ENCODE results near the gene PBX3. TPM values are rescaled to one million over a fixed set of nuclear protein-coding genes. Genes with fewer than 3 reads are reported as not detected.

The PBX3 gene
- total and polyA plus RNA-seq, 2 of the 13 experiments (the other 11 are each of a cell fraction or from before 2014, with no cell fraction given): 6.0 to 11.2 TPM

DNA sequence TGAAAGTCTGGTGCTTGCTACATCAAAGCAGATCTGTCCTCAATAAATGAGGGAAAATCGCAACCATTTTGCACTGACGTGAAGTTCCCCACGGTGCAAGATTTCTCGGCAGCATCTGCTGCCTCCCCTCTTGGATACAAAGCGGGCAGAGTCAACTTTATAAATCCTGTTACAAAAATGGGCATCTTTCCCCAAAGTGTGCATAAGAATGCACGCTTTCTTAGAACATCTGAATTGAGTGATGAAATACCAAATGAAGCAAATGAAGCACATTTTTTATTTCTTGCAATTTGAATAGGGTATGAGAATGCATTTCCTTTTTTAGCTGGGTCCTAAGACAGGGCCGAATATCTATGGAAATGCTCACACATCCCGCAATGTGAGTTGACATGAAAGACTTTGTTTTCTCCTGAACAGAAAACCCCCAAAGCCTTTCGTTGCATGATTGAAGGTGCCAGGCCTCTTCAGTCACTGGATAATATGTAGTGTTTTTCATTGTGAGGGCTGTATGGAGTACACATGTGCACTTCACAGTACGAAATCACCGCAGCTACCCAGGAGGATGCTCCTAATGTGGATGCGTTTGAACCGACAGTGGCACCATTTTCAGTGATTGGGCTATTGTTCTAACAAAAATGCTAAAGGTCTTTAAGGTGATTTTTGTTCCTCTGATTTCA lies 20.6 kb upstream of the PBX3 start (continued):
- TF ChIP-seq, protein P1, sequence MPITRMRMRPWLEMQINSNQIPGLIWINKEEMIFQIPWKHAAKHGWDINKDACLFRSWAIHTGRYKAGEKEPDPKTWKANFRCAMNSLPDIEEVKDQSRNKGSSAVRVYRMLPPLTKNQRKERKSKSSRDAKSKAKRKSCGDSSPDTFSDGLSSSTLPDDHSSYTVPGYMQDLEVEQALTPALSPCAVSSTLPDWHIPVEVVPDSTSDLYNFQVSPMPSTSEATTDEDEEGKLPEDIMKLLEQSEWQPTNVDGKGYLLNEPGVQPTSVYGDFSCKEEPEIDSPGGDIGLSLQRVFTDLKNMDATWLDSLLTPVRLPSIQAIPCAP (CRISPR knock-in tag; IDR thresholded peaks at IDR 0.05; ENCODE audit: low read depth): no peak
- TF ChIP-seq, protein P2, sequence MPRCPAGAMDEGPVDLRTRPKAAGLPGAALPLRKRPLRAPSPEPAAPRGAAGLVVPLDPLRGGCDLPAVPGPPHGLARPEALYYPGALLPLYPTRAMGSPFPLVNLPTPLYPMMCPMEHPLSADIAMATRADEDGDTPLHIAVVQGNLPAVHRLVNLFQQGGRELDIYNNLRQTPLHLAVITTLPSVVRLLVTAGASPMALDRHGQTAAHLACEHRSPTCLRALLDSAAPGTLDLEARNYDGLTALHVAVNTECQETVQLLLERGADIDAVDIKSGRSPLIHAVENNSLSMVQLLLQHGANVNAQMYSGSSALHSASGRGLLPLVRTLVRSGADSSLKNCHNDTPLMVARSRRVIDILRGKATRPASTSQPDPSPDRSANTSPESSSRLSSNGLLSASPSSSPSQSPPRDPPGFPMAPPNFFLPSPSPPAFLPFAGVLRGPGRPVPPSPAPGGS (CRISPR knock-in tag; IDR thresholded peaks at IDR 0.05): no peak
- TF ChIP-seq ADNP (CRISPR knock-in tag; IDR thresholded peaks at IDR 0.05): no peak

DNA sequence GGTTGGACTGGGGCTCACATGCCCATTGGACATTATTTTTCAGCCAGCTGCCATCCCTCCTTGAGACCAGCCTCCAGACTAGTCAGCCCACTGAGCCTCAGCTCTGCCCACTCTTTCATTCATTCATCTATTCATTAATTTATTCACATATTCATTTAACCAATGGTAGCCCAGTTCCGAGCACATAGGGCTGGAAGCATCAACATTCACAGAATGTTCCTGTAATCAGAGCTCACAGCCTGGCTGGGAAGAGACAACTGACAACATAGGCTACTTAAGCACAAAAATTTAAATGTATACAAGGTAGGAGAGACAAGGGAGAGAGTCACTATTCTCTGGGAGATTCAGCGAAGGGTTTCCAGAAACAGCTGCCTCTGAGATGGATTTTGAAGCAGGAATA lies 17.0 kb upstream of the PBX3 start:
- FAIRE-seq: no peak
- DNase-seq (ENCODE audit: low spot score): no peak
- ChIA-PET POLR2A (no interaction called here), CTCF (ENCODE audit: low intra/inter-chr PET ratio, low total read pairs) (no interaction called here)
- Histone ChIP-seq H3K4me1 (ENCODE audit: insufficient read depth, low read length) (no peaks in the 10 kb centered on the region), H2AFZ (ENCODE audit: low read length) (no peak overlapping the region), H3K36me3 (replicated peaks in 1 of 2; ENCODE audit: control insufficient read depth in 1 of 2, insufficient read depth in 2 of 2, low read length in 2 of 2) (no peaks in the 10 kb centered on the region), H4K20me1 (ENCODE audit: insufficient read depth, low read length) (no peaks in the 10 kb centered on the region), H3K9ac (ENCODE audit: insufficient read depth, low read depth, low read length) (no peak overlapping the region), H3K4me3 (replicated peaks in 1 of 3; ENCODE audit: insufficient read depth in 1 of 3, low read depth in 2 of 3, low read length in 3 of 3) (no peak overlapping the region), H3K9me3 (ENCODE audit: low read length) (no peaks in the 10 kb centered on the region), H3K27ac (ENCODE audit: extremely low read length, insufficient read depth, low read length) (no peak overlapping the region), H3K27me3 (ENCODE audit: control insufficient read depth in 1 of 2, insufficient read depth in 2 of 2, low read length in 2 of 2) (peaks cover 0 to 12% of the 10 kb centered on the region in 2 experiments; a peak in 1 of 5 replicates), H3K4me2 (ENCODE audit: low read depth, low read length) (no peak overlapping the region), H3K79me2 (ENCODE audit: insufficient read depth, low read length) (no peaks in the 10 kb centered on the region)
- ATAC-seq: no peak
- WGBS (ENCODE audit: low lambda C conversion rate): 46% methylated on average over 2 of the region's 2 CpGs
- in situ Hi-C loops (cut with HindIII; ENCODE audit: extremely low pct_ligation_motif_present, low pct_unique_long_range_greater_than_20kb): no loop called here
- TF ChIP-seq ZNF792 (CRISPR knock-in tag; IDR thresholded peaks at IDR 0.05): no peak
- intact Hi-C loops (cut with micrococcal nuclease; ENCODE audit: unreplicated experiment): no loop called here
- no TSS peak for BruUV-seq (replicated peaks)

All from HepG2 (cell line).